Adrenal gland (tissue), 12 donors: Measurements from ENCODE around the gene IL1RAPL1. TPM values are rescaled to one million over a fixed set of nuclear protein-coding genes. Genes with fewer than 3 reads are reported as not detected.

ENCODE experiments used
- DNase-seq, 7 donors: peaks; one replicate each; pipeline ENCODE4 v3.0.0-alpha.2; 2019 to 2020
- H3K27ac ChIP-seq, 5 donors: fragments of 200-600 bp; sonication (generic) in 4 of 5; 1 replicate in 3 of 5; 2 replicates in 2 of 5; pipeline versions ENCODE4 v1.5.1 to v1.8.0; 2016 to 2020; ENCODE audit warnings: mild to moderate bottlenecking in 1 of 5
- H3K27me3 ChIP-seq: fragments of 200-600 bp; 2 replicates; pipeline ENCODE4 v1.8.0; 2021
- H3K36me3 ChIP-seq, 2 donors: fragments of 200-600 bp; replicated peaks in 1 of 2; 1 replicate in 1 of 2; 2 replicates in 1 of 2; pipeline versions ENCODE4 v1.5.1 to v1.8.0; 2018 to 2022
- H3K4me1 ChIP-seq, 2 donors: fragments of 200-600 bp; replicated peaks in 1 of 2; 1 replicate in 1 of 2; 2 replicates in 1 of 2; pipeline versions ENCODE4 v1.5.1 to v1.8.0; 2018 to 2021
- H3K4me3 ChIP-seq, 4 donors: fragments of 200-600 bp; sonication (generic) in 3 of 4; one replicate each; pipeline ENCODE4 v1.5.1; 2016 to 2018
- H3K9me3 ChIP-seq, 3 donors: fragments of 200-600 bp; sonication (generic) in 1 of 3; replicated peaks in 1 of 3; 1 replicate in 2 of 3; 2 replicates in 1 of 3; pipeline versions ENCODE4 v1.5.1 to v1.8.0; 2016 to 2021
- CTCF ChIP-seq, 6 experiments: fragments of 450-650 bp in 4 of 6; fragments of 200-600 bp in 2 of 6; sonication (generic) in 1 of 6; IDR thresholded peaks; 1 replicate in 5 of 6; 2 replicates in 1 of 6; pipeline versions ENCODE4 v1.5.1 to v1.8.0; 2016 to 2021; ENCODE audit warnings: antibody characterized with exemption in 6 of 6, mild to moderate bottlenecking in 2 of 6, moderate library complexity in 1 of 6
- POLR2A ChIP-seq, 2 donors: fragments of 450-650 bp; IDR thresholded peaks; one replicate each; pipeline ENCODE4 v1.6.1; 2017; ENCODE audit warnings: antibody characterized with exemption in 2 of 2, mild to moderate bottlenecking in 2 of 2, moderate library complexity in 1 of 2
- WGBS, 4 donors: extraction: QIAGEN DNeasy Blood & Tissue Kit in 2 of 4; methylation state at CpG; one replicate each; pipeline versions ENCODE4 v1.1.5 to v1.1.7; 2013 to 2017; 5-methylcytosine and 5-hydroxymethylcytosine counted together
- intact Hi-C, 2 donors: fragments of 100-400 bp; cut with DNase I; formaldehyde crosslinking; loops; one replicate each; pipeline versions ENCODE4 v1.14.1 to v1.15.0; 2022 to 2023
- polyA plus RNA-seq, 3 donors: library from polyadenylated mRNA; stranded (reverse); fragments of 200-250 nt in 2 of 3; fragments of 350-450 nt in 1 of 3; fragmentation: Illumina TruSeq in 1 of 3; extraction: RNeasy Lipid Tissue Mini Kit (QIAGEN cat#74804) in 1 of 3; gene quantifications; one replicate each; pipeline ENCODE4 v1.2.3, GENCODE V29; 2013 to 2014
- total RNA-seq, 9 donors: library from RNA; depleted of rRNA in 4 of 9; stranded (reverse); fragments of >200 nt in 4 of 9; fragments of 120-200 nt in 1 of 9; fragmentation: NEBNext Ultra II Directional in 1 of 9; extraction: Animal tissue kit (Norgen Biotek cat#: 25700) in 1 of 9; gene quantifications; one replicate each; pipeline versions ENCODE4 v1.1.0 to v1.2.4, GENCODE V29; 2013 to 2023
- donor health status: healthy with polysubstance abuse.
- donor health status: Bipolar disorder and iron deficiency.
- donor health status: DM: yes; HTN: yes; CAD: no.
- donor health status: DM: no; HTN: no; CAD: no.
- donor health status: DM: no; HTN: no; CAD: no.
- donor health status: DM: yes; HTN: yes; CAD: no.

Gene IL1RAPL1
- total and polyA plus RNA-seq, 12 donors: 1.1 TPM; not detected in 11

- no peaks in the 10 kb centered on the region for H3K4me1 ChIP-seq
- no peak overlapping the region for H3K27ac ChIP-seq
- H3K27me3 ChIP-seq: no peaks in the 10 kb centered on the region
- no peaks in the 10 kb centered on the region for H3K9me3 ChIP-seq
- DNase-seq: no peak
- intact Hi-C loops: no loop called here
- H3K36me3 ChIP-seq: no peaks in the 10 kb centered on the region
- 72 to 80% (median 78%) methylated on average over 3 of the region's 3 CpGs for WGBS, 4 donors
- H3K4me3 ChIP-seq: no peak overlapping the region
- TF ChIP-seq CTCF (IDR thresholded peaks at IDR 0.05): no peak
- no peak for TF ChIP-seq POLR2A (IDR thresholded peaks at IDR 0.05)
Observed at GRCh38 chrX:29952016-29952415, 1364.8 kb downstream of the IL1RAPL1 start.

DNA sequence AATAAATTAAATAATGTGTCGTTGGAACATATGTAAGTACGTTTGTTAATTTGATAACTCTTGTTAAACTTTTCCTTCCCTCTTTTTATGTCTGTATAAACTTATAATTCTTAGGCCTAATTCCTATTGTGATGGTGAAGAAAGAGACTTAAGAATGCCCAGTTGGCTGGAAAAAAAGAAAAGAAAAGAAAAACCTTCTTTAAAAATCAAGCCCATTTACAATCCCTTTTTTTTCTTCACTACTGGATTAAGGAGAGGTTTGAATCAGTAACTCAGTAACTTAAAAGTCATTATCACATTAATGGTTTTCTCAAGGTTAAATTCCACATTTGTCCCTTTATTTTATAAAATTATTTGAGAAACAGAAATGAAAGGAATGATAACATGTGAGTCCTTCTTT lies 1374.8 kb downstream of the IL1RAPL1 start:
- no peaks in the 10 kb centered on the region for H3K4me1 ChIP-seq
- no peak overlapping the region for H3K27ac ChIP-seq
- intact Hi-C loops: no loop called here
- no peak overlapping the region for H3K4me3 ChIP-seq
- no peaks in the 10 kb centered on the region for H3K36me3 ChIP-seq
- WGBS, 4 donors: 64 to 79% (median 72%) methylated on average over 2 of the region's 2 CpGs
- H3K9me3 ChIP-seq: no peaks in the 10 kb centered on the region
- no peaks in the 10 kb centered on the region for H3K27me3 ChIP-seq
- DNase-seq: no peak
- no peak for TF ChIP-seq POLR2A (IDR thresholded peaks at IDR 0.05)
- TF ChIP-seq CTCF (IDR thresholded peaks at IDR 0.05): no peak

- 52 to 86% (median 63%) methylated on average over 1 of the region's 1 CpG for WGBS, 4 donors
- H3K36me3 ChIP-seq: no peaks in the 10 kb centered on the region
- H3K27me3 ChIP-seq: no peaks in the 10 kb centered on the region
- no peak for DNase-seq
- H3K9me3 ChIP-seq: no peaks in the 10 kb centered on the region
- TF ChIP-seq POLR2A (IDR thresholded peaks at IDR 0.05): no peak
- no peak overlapping the region for H3K4me3 ChIP-seq
- H3K27ac ChIP-seq: no peak overlapping the region
- intact Hi-C loops: no loop called here
- H3K4me1 ChIP-seq: no peaks in the 10 kb centered on the region
Observed at GRCh38 chrX:29965634-29966033, 1378.4 kb downstream of the IL1RAPL1 start.

DNA sequence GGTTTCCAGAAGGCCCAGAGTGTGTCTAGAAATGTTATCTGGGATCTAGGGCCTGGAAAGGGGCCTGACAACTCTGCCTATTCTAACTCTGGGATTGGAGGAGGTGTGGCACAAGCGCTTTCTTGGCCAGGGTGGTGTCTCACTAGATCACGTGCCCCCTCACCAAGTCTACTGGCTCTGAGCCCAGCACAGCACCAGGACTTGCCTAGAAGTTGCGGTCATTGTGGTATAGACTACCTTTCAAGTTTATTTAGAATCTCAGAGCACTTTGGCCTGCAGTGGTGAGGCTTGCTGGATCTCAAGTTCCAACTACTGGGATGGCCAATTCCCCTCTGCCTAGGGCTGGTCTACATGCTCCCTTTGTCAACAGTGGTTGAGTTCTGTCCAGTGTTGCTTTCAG lies 1404.8 kb downstream of the IL1RAPL1 start:
- Histone ChIP-seq H3K4me3 (no peak overlapping the region), H3K36me3 (no peaks in the 10 kb centered on the region), H3K27me3 (peaks cover 4% of the 10 kb centered on the region), H3K9me3 (no peaks in the 10 kb centered on the region), H3K4me1 (no peaks in the 10 kb centered on the region), H3K27ac (no peak overlapping the region)
- DNase-seq: no peak
- 82 to 88% methylated on average over 3 of the region's 3 CpGs; no CpG with 5 or more reads in 2 of the 4 donors for WGBS, 4 donors
- intact Hi-C loops: no loop called here
- TF ChIP-seq CTCF (IDR thresholded peaks at IDR 0.05): no peak
- TF ChIP-seq POLR2A (IDR thresholded peaks at IDR 0.05): no peak

GRCh38 chrX:30005813-30006212 lies 1418.6 kb downstream of the IL1RAPL1 start:
- WGBS, 4 donors: 15 to 37% (median 29%) methylated on average over 1 of the region's 1 CpG
- Histone ChIP-seq H3K36me3 (no peaks in the 10 kb centered on the region), H3K27me3 (no peaks in the 10 kb centered on the region), H3K27ac (no peak overlapping the region), H3K4me1 (no peaks in the 10 kb centered on the region), H3K4me3 (no peak overlapping the region), H3K9me3 (no peaks in the 10 kb centered on the region)
- DNase-seq: no peak
- no peak for TF ChIP-seq POLR2A (IDR thresholded peaks at IDR 0.05)
- no peak for TF ChIP-seq CTCF (IDR thresholded peaks at IDR 0.05)
- intact Hi-C loops: no loop called here
